B cell (primary cell): ENCODE data around the gene SNAPC5. TPM values are rescaled to one million over a fixed set of nuclear protein-coding genes. Genes with fewer than 3 reads are reported as not detected.

Experiments used
- ATAC-seq: fragments of 200-7000 bp; cut with Tn5 transposase; one replicate; pipeline ENCODE4 v1.10.0; 2021; ENCODE audit warnings: low read depth, mild to moderate bottlenecking, moderate number of reproducible peaks, moderate library complexity
- CTCF ChIA-PET: fragments of 350-600 bp; sonication (Branson Sonifier 250); formaldehyde crosslinking; loops from one replicate; lab custom pipeline; 2021; ENCODE audit warnings: antibody characterized with exemption, inconsistent platforms; lab: Charles Lee
- POLR2A ChIA-PET: fragments of 350-600 bp; sonication (Branson Sonifier 250); formaldehyde crosslinking; loops from one replicate; lab custom pipeline; 2021; ENCODE audit warnings: antibody characterized with exemption; lab: Charles Lee
- DNase-seq: peaks from one replicate; pipeline ENCODE4 v3.0.0; 2013
- H2AFZ ChIP-seq: 2 replicates; pipeline ENCODE4 v1.6.1; 2012; ENCODE audit warnings: mild to moderate bottlenecking, low read depth, low read length; ENCODE audit not compliant: insufficient read depth, poor library complexity, severe bottlenecking
- H3K27ac ChIP-seq, 2 donors: 1 replicate in 1 of 2; 2 replicates in 1 of 2; pipeline ENCODE4 v1.5.1; 2012 to 2013; ENCODE audit warnings: low read length in 2 of 2, mild to moderate bottlenecking in 2 of 2, moderate library complexity in 1 of 2
- H3K27me3 ChIP-seq, 4 experiments: fragments of 200-600 bp in 1 of 4; sonication (generic) in 1 of 4; replicated peaks in 1 of 4; 1 replicate in 2 of 4; 2 replicates in 2 of 4; pipeline versions ENCODE4 v1.6.1 to v1.7.0; 2013 to 2016; ENCODE audit warnings: low read length in 3 of 4, mild to moderate bottlenecking in 2 of 4, mixed read lengths in 1 of 4, moderate library complexity in 1 of 4; ENCODE audit not compliant: insufficient read depth in 4 of 4, control insufficient read depth in 3 of 4; ENCODE audit errors: control extremely low read depth in 1 of 4
- H3K36me3 ChIP-seq, 2 experiments: replicated peaks in 1 of 2; 1 replicate in 1 of 2; 2 replicates in 1 of 2; pipeline versions ENCODE4 v1.6.1 to v1.7.1; 2013; ENCODE audit warnings: low read length in 1 of 2; ENCODE audit not compliant: insufficient read depth in 2 of 2, control insufficient read depth in 1 of 2; ENCODE audit errors: control extremely low read depth in 1 of 2, extremely low read depth in 1 of 2
- H3K4me1 ChIP-seq, 2 donors: fragments of 200-600 bp in 1 of 2; sonication (generic) in 1 of 2; 1 replicate in 1 of 2; 2 replicates in 1 of 2; pipeline versions ENCODE4 v1.5.1 to v1.6.1; 2013 to 2017; ENCODE audit warnings: low read length in 2 of 2; ENCODE audit not compliant: control insufficient read depth in 2 of 2, insufficient read depth in 2 of 2
- H3K4me2 ChIP-seq: replicated peaks from 2 replicates; pipeline ENCODE3; 2012; ENCODE audit warnings: mild to moderate bottlenecking, low read depth, low read length; ENCODE audit not compliant: poor library complexity, severe bottlenecking
- H3K4me3 ChIP-seq, 5 experiments: fragments of 200-600 bp in 1 of 5; sonication (generic) in 1 of 5; 1 replicate in 3 of 5; 2 replicates in 2 of 5; pipeline versions ENCODE4 v1.5.1 to v1.7.0; 2011 to 2016; ENCODE audit warnings: low read length in 4 of 5, mild to moderate bottlenecking in 4 of 5, low read depth in 2 of 5, control low read depth in 1 of 5, moderate library complexity in 1 of 5; ENCODE audit not compliant: insufficient read depth in 1 of 5; ENCODE audit errors: control extremely low read depth in 1 of 5, extremely low read depth in 1 of 5
- H3K79me2 ChIP-seq: fragments of 200-600 bp; sonication (generic); one replicate; pipeline ENCODE4 v1.6.0; 2016; ENCODE audit warnings: low read length; ENCODE audit not compliant: control insufficient read depth, insufficient read depth
- H3K9ac ChIP-seq: fragments of 200-600 bp; sonication (generic); 2 replicates; pipeline ENCODE4 v1.6.1; 2017; ENCODE audit warnings: mild to moderate bottlenecking, low read length, moderate library complexity
- H3K9me3 ChIP-seq, 3 donors: one replicate each; pipeline versions ENCODE4 v1.6.1 to v1.7.1; 2013; ENCODE audit warnings: low read length in 2 of 3; ENCODE audit not compliant: control insufficient read depth in 2 of 3, insufficient read depth in 1 of 3; ENCODE audit errors: control extremely low read depth in 1 of 3
- H4K20me1 ChIP-seq: 2 replicates; pipeline ENCODE4 v1.6.0; 2012; ENCODE audit warnings: mild to moderate bottlenecking, low read length; ENCODE audit not compliant: insufficient read depth, control insufficient read depth, poor library complexity, severe bottlenecking
- H3K27ac Mint-ChIP-seq: one replicate; pipeline ENCODE4 v1.8.0; 2021; ENCODE audit warnings: mixed read lengths
- H3K27me3 Mint-ChIP-seq: one replicate; pipeline ENCODE4 v1.8.0; 2021; ENCODE audit warnings: mixed read lengths
- H3K4me1 Mint-ChIP-seq: one replicate; pipeline ENCODE4 v1.8.0; 2021; ENCODE audit warnings: mixed read lengths
- H3K4me3 Mint-ChIP-seq: one replicate; pipeline ENCODE4 v1.8.0; 2021; ENCODE audit warnings: mixed read lengths
- H3K9me3 Mint-ChIP-seq: one replicate; pipeline ENCODE4 v1.8.0; 2022; ENCODE audit warnings: mixed read lengths; ENCODE audit not compliant: insufficient read depth
- CTCF ChIP-seq: fragments of 200-600 bp; IDR thresholded peaks from one replicate; pipeline ENCODE4 v1.8.0; 2022; ENCODE audit warnings: antibody characterized with exemption, mild to moderate bottlenecking
- EZH2 ChIP-seq: IDR thresholded peaks from 2 replicates; pipeline ENCODE4 v1.6.1; 2012; ENCODE audit warnings: borderline replicate concordance, low read depth, mild to moderate bottlenecking, moderate library complexity, low read length; ENCODE audit not compliant: insufficient read depth, poor library complexity, severe bottlenecking
- WGBS: methylation state at CpG from one replicate; pipeline ENCODE4 v1.1.5; 2013; ENCODE audit warnings: missing lambda C conversion rate; ENCODE audit not compliant: insufficient coverage; 5-methylcytosine and 5-hydroxymethylcytosine counted together
- intact Hi-C: fragments of 100-400 bp; cut with micrococcal nuclease; formaldehyde crosslinking; loops from one replicate; pipeline ENCODE4 v1.10.0; 2022
- polyA plus RNA-seq: library from polyadenylated mRNA; depleted of rRNA; stranded (reverse); fragments of >200 nt; gene quantifications from 2 replicates; pipeline ENCODE4 v1.2.3, GENCODE V29; 2012
- total RNA-seq, 2 donors: library from RNA; stranded (reverse); fragments of 120-200 nt in 1 of 2; gene quantifications; 1 replicate in 1 of 2; 2 replicates in 1 of 2; pipeline versions ENCODE4 v1.2.3 to v1.2.4, GENCODE V29; 2013 to 2022

The SNAPC5 gene
- total and polyA plus RNA-seq, 2 donors (not counting 1 experiment from before 2014, with no cell fraction given), result 21.6 to 28.5 TPM

- Histone ChIP-seq H3K27ac (no peak overlapping the region), H2AFZ (no peak overlapping the region), H3K4me1 (no peaks in the 10 kb centered on the region), H3K9me3 (no peaks in the 10 kb centered on the region), H3K9ac (no peak overlapping the region), H3K79me2 (no peaks in the 10 kb centered on the region), H3K4me3 (no peak overlapping the region), H3K36me3 (peaks cover 0 to 4% of the 10 kb centered on the region in 2 experiments), H3K4me2 (no peak overlapping the region), H3K27me3 (no peaks in the 10 kb centered on the region), H4K20me1 (no peaks in the 10 kb centered on the region)
- CTCF ChIA-PET, result interaction anchor here (0.6 kb wide), 1 partner anchor 132 kb away, joined by 3 read pairs; no protein-coding TSS in a partner anchor
- no peak overlapping the region for H3K27ac Mint-ChIP-seq
- ATAC-seq (no peak), DNase-seq (no peak)
- H3K4me1 Mint-ChIP-seq, result peaks cover 14% of the 10 kb centered on the region
- POLR2A ChIA-PET, result no interaction called here
- no peaks in the 10 kb centered on the region for H3K9me3 Mint-ChIP-seq
- intact Hi-C loops, result loop anchor here (10.0 kb wide), 1 partner anchor 49 kb away; no protein-coding TSS in a partner anchor
- TF ChIP-seq EZH2 (no peak), CTCF (no peak)
- no peak overlapping the region for H3K4me3 Mint-ChIP-seq
- no peaks in the 10 kb centered on the region for H3K27me3 Mint-ChIP-seq
- 100% methylated on average over 1 of the region's 2 CpGs for WGBS
Observed at GRCh38 chr15:66454143-66454542, 43.4 kb downstream of the SNAPC5 start.

- Histone ChIP-seq H3K4me2 (no peak overlapping the region), H3K9ac (no peak overlapping the region), H3K36me3 (peaks cover 4 to 7% of the 10 kb centered on the region in 2 experiments), H4K20me1 (no peaks in the 10 kb centered on the region), H3K4me1 (no peaks in the 10 kb centered on the region), H2AFZ (no peak overlapping the region), H3K9me3 (no peaks in the 10 kb centered on the region), H3K4me3 (no peak overlapping the region), H3K27me3 (no peaks in the 10 kb centered on the region), H3K79me2 (no peaks in the 10 kb centered on the region), H3K27ac (no peak overlapping the region)
- WGBS, result no CpG with 5 or more reads among the region's 1 CpG
- ChIA-PET CTCF (no interaction called here), POLR2A (no interaction called here)
- TF ChIP-seq CTCF (no peak), EZH2 (no peak)
- Mint-ChIP-seq H3K4me3 (no peak overlapping the region), H3K27me3 (no peaks in the 10 kb centered on the region), H3K9me3 (no peaks in the 10 kb centered on the region), H3K27ac (no peak overlapping the region), H3K4me1 (peaks cover 11% of the 10 kb centered on the region)
- no peak for ATAC-seq
- no peak for DNase-seq
- intact Hi-C loops, result loop anchor here (10.0 kb wide), 1 partner anchor 48 kb away; no protein-coding TSS in a partner anchor
Observed at GRCh38 chr15:66452971-66453580, 44.5 kb downstream of the SNAPC5 start.
